ENCODE results near the gene TLCD3A.
"Not testable (repeated sequence)": the region's sequence is repeated elsewhere in the genome, so short reads cannot be mapped to it uniquely, and the experiment has no call there.

Gene TLCD3A

DNA sequence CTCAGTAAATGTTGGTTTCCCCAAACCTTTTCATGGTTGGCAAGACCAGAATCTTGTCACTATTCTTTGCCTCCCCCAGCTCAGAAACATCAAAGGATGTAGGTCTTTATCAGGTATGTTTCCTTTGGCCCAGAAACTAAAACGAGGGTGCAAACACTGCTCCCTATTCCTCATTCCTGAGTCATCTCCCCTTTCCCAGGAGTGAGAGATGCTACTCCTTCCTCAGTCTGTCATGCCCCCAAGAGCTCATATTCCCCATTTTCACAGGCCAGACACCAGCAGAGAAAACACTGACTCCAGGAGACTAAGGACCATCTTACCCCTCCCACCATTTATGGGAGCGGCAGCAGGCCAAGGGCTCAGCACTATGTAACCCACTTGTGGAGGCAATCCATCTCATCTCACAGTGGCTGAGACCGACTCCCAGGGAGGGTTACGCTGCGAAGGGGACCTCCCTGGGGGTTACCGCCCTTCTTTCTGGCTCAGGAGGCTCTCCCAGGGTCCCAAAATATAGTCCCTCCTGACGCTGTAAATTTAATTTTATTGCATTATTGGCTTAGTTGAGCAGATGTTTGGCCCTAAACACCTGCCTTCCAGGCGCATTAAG, 18.1 kb downstream of the TLCD3A start:
- DNase-seq = no peak

DNA sequence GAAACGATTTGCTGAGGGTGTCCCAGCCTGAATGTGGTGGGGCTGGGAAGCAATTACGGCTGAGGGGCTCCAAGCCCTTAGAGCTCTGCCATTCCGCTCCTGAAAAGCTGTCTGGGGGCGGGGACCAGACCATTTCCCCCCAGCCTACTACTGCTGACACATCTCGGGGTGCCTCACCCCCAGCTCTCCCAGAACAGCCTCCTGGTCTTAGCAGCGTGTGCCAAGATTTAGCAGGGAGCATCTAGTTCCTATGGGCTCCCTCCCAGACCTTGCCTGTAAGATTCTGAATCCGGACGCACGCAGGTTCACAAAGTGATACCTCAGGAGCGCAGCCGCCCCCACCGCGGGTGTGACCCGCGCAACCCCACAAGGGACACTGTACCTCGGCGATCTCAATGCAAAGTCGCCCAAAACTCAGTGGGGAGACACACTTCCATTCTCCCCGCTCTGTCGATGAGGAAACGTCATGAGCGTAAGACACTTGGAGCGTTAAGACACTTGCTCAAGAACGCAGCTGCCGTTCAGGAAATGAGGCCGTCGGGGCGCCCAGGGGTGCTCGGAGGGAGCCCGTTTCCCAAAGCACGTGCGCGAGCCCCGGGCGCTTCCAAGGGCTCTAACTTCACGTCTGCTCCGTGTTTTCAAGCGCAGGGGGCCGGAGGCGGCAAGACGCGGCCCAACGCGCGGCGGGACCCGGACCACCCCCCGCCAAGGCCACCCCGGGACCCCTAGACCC, 19.0 kb downstream of the TLCD3A start:
- peak; percentile 8 for DNase-seq

GRCh38 chr17:752002-752619, 19.7 kb downstream of the TLCD3A start, which contains the start of gene GEMIN4:
TSS of gene GEMIN4 (minus strand) at chr17:752264. CDS start at chr17:752142, 122 bp downstream.
- DNase-seq = peak; percentile 74

DNA sequence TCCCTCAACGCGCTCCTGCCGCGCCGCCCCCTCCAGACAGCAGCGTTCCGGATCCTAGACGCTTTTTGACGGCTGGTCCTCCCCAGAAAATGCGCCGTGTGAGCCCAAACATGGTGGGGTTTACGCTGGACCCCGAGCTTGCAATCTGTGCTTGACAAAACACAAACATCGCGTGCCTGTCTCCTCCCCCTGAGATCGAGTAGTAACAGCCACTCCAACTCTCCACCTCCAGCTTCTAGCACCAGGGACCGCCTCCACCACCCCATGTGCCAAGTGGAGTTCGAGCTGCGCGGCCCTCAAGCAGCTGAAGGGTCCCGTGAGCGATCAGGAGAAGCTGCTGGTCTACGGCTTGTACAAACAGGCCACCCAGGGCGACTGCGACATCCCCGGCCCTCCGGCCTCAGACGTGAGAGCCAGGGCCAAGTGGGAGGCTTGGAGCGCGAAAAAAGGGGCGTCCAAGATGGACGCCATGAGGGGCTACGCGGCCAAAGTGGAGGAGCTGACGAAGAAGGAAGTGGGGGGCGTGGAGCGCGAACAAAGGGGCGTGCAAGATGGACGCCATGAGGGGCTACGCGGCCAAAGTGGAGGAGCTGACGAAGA, 20.3 kb downstream of the TLCD3A start:
- no peak for DNase-seq

DNA sequence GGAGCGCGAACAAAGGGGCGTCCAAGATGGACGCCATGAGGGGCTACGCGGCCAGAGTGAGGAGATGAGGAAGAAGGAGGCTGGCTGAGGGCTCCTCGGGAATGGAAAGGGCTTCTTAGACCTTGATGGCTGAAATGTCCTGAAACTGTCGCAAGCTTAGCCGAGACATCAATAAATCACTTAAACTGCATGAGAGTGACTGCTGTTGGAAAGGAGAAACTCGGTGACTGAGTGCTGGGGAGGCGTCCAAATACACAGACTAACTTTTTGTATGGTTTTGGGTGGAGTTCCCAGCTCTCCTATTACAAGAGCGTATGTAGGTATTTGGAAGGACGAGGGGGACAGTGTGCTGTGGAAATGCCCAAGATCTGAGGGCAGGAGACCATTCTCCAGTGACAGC, 21.0 kb downstream of the TLCD3A start:
- DNase-seq = no peak

DNA sequence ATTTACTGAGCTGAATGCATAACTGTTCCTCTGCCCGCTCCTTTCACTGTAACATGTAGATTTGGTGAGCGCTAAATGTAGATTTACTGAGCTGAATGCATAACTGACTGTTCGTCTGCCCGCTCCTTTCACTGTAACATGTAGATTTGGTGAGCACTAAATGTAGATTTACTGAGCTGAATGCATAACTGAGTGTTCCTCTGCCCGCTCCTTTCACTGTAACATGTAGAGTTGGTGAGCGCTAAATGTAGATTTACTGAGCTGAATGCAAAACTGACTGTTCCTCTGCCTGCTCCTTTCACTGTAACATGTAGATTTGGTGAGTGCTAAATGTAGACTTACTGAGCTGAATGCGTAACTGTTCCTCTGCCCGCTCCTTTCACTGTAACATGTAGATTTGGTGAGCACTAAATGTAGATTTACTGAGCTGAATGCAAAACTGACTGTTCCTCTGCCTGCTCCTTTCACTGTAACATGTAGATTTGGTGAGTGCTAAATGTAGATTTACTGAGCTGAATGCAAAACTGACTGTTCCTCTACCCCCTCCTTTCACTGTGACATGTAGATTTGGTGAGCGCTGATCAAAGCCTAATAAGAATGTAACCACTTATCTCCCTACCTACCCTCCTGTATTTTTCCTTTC, 23.0 kb downstream of the TLCD3A start:
- DNase-seq = not testable (repeated sequence)

DNA sequence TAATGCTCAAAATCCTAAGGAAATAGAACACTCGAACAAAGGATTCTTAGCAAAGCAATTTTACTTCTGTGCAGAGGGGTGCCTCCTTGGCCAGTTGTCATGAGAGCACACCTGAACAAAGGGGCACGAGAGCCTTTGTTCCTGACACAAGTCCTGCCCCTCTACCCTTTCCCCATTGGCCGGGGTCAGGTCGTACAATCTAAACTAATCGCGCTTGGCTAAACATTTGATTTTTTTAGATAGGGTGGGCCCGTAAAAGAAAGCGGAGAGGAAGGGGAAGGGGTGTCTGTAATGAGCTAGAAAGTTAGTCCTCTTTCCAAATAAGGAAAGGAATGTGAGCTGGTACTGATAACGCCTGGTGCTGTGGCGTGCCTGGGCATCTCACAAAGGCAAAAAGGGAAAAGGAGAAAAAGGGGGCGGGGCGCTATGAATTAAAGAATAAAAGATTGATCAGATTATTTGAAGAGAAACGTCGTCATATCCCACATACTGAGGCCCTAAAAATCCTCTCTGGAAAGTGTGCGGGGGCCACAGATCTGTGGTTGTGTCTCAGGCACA, 23.7 kb downstream of the TLCD3A start:
- DNase-seq = not testable (repeated sequence)

DNA sequence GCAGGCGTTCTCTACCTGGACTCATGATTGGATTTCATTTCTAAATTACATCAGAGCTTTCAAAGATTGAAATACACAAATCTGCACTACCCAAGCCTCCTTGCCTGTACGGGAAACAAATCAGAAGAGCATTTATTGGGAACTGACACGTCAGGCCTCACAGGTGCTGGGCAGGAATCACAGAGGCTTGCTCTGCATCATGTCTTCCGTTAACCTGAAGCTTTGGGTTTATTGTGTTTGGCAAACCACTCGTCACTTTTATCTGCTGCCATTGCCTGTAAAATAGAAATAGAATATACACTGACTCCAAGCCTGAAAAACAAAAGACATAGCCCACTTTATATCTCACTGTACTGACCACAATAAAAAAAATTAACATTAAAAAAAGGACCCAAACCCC, 27.6 kb downstream of the TLCD3A start:
- DNase-seq = no peak

DNA sequence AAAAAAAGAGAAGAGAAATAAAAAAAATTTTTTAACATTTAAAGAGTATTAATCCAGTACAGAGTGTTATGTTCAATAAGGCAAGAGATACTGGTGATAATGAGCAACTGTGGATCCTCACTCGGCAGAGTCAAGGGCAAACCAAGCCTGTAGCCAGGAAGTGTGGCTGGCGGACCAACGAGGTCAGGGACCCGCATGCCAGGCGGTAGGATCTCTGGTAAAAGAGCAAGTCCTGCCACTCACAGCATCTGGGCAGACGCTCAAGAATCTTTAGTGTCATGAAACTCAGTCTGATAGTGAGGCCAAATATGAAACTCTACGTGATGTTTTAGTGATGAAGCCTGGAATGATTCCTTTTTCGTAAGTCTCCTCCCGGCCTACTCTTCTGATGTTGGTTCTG, 28.0 kb downstream of the TLCD3A start:
- no peak for DNase-seq

- DNase-seq = no peak
Observed at GRCh38 chr17:767076-767475, 34.7 kb downstream of the TLCD3A start.

- no peak for DNase-seq
Observed at GRCh38 chr17:773016-773415, 40.6 kb downstream of the TLCD3A start.

DNA sequence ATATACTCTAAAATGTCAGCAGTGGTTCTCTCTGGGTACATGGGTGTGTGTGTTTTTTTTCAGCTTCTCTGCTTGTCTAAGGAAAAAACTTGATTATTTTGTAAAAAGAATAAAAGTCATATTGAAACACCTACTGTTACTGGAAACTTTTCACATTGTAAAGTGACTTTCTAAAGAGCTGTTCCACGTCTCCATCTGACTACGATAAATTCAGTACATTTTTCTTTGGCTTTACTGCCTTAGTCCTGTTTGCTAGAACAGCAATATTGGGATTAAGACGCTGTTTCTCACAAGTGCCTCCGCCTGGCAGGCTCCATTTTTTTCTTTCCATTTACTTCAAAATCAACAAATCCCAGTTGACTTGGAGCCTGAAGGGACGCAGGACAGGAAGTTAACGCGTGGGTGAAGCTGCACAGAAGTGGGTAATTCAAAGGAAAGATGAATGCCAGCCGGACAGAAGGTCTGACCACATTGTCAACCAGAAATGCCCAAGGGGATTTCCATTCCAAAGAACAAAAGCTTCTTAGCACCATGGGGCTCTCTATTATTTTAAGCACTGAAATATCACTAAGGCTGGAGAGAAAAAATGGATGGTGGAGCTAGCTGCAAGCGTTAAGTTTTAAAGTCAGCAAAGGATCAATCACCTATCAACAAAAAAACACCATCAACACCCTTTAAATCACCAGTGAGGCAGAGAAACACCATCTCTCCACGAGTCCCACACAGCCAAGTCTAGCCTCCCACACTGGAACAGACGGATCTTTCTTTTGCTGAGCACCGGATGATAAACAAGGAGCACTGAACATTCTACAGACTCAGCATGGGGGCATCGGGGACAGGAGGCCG, 41.3 kb downstream of the TLCD3A start:
- DNase-seq = no peak

DNA sequence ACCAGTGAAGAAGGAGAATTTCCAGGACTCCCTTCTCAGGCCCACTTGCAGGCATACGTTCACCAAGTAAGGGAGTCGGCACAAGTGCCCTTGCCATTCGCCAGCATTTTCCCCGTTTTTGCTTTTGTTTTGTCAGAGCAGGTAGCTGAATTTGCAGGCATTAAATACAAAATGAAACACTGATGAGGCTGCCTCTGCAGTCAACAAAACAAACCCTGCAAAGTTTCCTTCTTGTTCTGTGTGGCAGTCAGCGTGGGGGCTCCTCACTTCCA, 41.9 kb downstream of the TLCD3A start:
- DNase-seq = no peak

DNA sequence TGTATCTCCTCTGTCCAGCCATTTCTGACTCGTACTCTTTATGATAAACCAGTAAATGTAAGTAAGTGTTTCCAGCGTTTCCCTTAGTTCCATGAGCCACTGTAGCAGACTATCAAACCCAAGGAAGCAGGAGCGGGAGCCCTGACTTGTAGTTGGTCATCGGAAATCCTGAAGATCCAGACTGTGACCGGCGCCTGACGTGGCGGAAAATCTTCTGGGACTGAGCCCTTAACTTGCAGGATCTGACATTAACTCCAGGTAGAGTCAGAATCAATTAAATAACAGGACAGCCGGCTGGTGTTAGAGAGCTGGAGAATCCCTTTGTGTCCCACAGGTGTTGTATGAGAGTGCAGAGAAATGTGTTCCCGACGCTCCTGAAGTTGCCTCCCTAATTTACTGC, 45.7 kb downstream of the TLCD3A start:
- no peak for DNase-seq

DNA sequence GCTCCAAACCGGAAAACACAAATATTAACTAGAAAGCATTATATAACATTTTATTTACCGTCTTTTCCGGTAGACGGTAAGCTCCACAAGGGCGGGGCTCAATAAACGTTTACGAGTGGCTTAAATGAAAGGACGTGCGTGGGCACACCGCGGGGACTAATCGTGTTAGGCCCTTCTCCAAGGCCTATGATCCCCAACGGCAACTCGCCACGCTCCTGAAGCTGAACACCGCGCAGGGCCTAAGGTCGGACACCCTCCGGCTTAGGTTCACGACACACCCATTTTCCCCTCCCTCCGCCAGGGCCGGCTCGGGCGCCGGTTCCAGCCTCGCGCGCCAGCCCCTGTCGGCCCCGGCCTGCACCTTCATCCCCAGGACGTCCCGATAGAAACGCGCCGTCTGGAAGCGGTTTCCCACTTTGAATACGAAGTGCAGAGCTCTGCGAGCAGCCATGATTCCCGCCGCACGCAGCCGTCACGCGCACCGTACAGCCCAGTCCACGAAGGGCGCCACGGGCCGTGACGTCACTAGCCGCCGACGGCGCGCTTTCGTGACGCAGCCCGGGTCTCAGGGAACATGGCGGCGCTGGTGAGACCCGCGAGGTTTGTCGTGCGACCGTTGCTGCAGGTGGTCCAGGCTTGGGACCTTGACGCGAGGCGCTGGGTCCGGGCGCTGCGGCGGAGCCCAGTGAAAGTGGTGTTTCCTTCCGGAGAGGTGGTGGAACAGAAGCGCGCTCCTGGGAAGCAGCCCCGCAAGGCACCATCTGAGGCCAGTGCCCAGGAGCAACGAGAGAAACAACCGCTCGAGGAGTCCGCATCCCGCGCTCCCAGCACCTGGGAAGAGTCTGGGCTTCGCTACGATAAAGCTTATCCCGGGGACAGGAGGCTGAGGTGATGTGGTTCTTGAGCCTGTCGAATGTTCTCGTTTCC, 49.7 kb downstream of the TLCD3A start, which contains the start of the genes GLOD4 and MRM3:
Gene GLOD4, minus strand, starts transcription at position 476 of the 927 bp plus-strand sequence. Its CDS starts 25 bp downstream, at position 451.
Gene MRM3, plus strand, starts transcription at position 549 of the 927 bp plus-strand sequence. Its CDS starts 26 bp downstream, at position 575.
- DNase-seq = peak; percentile 64

DNA sequence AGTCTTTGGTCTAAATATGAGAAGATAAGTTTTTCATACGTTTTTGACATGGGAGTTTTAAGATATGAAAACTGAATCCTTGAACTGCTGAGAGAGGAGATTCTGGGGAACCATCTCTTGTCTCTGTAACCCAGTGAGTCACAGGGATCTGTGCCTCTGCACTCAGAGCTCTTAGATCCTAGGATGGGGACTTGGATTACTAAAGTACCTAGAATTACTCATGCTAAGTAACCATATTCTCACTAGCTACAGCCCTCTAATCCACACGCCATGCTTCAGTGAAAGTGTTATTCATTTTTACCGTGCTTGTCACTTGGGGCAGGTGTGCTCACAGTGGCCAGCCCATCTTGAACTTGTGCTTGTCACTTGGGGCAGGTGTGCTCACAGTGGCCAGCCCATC, 51.7 kb downstream of the TLCD3A start:
- DNase-seq = no peak

DNA sequence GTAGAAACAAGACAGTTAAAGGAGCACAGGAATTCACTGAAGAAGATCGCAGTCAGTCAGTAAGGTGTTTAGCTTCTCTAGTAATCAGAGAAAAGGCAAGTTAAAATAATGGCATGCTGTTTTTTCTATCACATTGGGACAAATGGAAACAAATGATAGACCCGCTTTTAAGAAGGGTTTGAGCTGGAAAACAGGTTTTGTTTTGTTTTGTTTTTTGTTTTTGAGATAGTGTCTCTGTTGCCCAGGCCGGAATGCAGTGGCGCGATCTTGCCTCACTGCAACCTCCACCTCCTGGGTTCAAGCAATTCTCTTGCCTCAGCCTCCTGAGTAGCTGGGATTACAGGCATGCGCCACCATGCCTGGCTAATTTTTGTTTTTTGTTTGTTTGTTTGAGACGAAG, 53.5 kb downstream of the TLCD3A start:
- DNase-seq = not testable (repeated sequence)

DNA sequence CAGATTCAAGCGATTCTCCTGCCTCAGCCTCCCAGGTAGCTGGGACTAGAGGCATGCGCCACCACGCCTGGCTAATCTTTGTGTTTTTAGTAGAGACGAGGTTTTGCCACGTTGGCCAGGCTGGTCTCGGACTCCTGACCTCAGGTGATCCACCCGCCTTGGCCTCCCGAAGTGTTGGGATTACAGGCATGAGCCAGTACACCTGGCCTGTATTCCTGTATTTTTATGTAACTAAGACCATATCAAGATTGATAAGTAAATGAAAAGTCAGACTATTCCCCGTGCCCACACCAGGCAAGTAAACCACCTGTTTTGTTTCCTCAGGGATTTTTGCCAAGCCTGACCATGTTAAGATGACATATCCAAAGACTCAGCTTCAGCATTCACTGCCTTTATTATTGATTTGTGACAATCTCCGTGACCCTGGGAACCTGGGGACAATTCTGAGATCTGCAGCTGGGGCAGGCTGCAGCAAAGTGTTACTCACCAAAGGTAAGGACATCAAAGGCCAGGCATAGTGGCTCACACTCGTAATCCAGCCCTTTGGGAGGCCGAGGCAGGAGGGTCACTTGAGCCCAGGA, 55.3 kb downstream of the TLCD3A start:
- DNase-seq = no peak

DNA sequence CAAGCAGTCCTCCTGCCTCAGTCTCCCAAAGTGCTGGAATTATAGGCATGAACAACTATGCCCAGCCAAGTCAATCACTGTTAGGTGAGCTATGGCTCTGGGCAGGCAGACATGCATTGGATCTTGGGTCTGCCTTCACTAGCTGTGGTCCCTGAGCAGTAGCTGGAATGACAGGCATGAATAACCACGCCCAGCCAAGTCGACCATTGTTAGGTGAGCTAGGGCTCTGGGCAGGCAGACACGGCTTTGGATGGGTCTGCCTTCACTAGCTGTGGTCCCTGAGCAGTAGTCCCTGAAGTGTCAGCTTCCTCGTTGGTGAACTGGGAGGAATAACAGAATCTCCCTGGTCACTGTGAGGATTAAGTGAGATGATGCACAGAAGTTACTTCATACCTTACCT, 56.2 kb downstream of the TLCD3A start:
- DNase-seq = no peak

- no peak for DNase-seq
Observed at GRCh38 chr17:789160-789840, 56.9 kb downstream of the TLCD3A start.

Measured in NK-92 treated with Interleukin-12 subunit alpha and Interleukin-12 subunit beta, amount 100 ng/mL, for 24 hours (cell line).